Measurements from ENCODE around the gene MTHFSD. TPM values are rescaled to one million over a fixed set of nuclear protein-coding genes. Genes with fewer than 3 reads are reported as not detected.

Gene MTHFSD
- total and polyA plus RNA-seq, 3 experiments from 2014 or later = 21.9 to 25.0 (median 23.0) TPM

DNA sequence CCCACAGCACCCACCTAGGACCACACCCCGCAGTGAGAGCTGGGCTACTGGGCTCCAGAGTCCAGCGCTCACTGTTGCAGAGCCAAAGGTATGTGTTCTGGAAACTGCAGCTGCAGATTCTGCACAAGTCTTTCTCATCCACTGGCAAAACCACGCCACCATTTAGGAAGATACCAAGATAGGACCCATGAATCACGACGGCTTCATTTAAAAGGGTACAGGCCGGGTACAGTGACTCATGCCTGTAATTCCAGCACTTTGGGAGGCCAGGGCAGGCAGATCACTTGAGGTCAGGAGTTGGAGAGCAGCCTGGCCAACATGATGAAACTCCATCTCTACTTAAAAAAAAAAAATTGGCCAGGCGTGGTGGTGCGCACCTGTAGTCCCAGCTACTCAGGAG is 25.9 kb downstream of the MTHFSD start:
- DNase-seq = no peak
- Histone ChIP-seq H3K27me3 (ENCODE audit: insufficient read depth, low read length, poor library complexity, severe bottlenecking) (no peaks in the 10 kb centered on the region), H3K9me3 (ENCODE audit: low read length) (no peaks in the 10 kb centered on the region), H3K27ac (ENCODE audit: low read depth, low read length) (no peak overlapping the region), H3K36me3 (ENCODE audit: insufficient read depth, low read length) (no peaks in the 10 kb centered on the region), H3K4me3 (ENCODE audit: low read length) (no peak overlapping the region), H3K4me1 (ENCODE audit: insufficient read depth, low read length) (no peaks in the 10 kb centered on the region)
- Mint-ChIP-seq H3K4me3 (no peak overlapping the region), H3K36me3 (peaks cover 3 to 36% (median 6%) of the 10 kb centered on the region in 3 donors), H3K27ac (no peak overlapping the region), H3K27me3 (no peaks in the 10 kb centered on the region), H3K4me1 (no peaks in the 10 kb centered on the region), H3K9me3 (peaks cover 3 to 10% (median 5%) of the 10 kb centered on the region in 5 donors)
- ChIA-PET CTCF (no interaction called here), POLR2A (no interaction called here)

DNA sequence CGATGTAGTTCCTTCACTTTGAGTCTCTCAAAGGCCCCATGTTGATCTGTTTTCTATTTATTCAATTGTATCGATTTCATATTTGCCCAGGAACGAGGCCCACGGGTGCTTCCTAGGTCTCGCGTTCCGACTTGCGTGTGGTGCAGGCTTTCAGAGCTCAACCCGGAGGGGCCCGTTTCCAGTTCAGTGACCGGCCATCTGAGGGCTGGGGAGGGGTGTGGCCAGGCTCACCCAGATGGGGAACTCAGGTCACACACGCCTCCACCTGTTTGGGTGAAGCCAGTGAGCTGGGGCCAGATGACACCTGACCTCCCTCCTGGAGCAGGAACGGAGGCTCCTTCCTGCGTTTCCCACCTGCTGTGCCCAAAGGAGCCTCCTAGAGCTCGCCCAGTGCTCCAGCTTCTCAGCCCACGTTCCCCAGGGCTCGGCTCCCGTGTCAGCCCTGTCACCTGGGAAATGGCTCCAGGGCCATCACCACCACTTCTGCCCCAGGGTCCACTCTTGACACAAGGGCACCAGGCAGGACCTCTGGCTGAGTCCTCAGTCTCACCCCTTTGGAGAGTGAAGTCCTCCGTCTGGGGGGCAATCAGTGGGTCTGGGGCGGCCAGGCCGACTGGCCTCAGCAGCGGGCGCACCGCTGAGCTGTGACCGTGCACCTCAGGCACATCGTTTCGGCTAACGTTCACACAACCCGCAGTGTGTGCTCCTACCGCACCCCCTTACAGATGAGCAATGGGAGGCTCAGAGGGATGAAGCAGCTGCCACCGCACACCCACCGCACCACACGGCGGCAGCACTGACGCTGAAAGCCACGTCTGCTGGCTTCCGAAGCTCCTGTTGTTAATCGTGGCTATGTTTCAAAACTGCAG is 26.7 kb downstream of the MTHFSD start:
- Mint-ChIP-seq H3K4me3 (no peak overlapping the region), H3K27ac (no peak overlapping the region), H3K36me3 (peaks cover 3 to 27% (median 6%) of the 10 kb centered on the region in 3 donors), H3K4me1 (no peaks in the 10 kb centered on the region), H3K9me3 (peaks cover 3 to 10% (median 5%) of the 10 kb centered on the region in 5 donors), H3K27me3 (no peaks in the 10 kb centered on the region)
- ChIA-PET POLR2A (no interaction called here), CTCF (no interaction called here)
- no peak for DNase-seq
- Histone ChIP-seq H3K4me1 (ENCODE audit: insufficient read depth, low read length) (no peaks in the 10 kb centered on the region), H3K27me3 (ENCODE audit: insufficient read depth, low read length, poor library complexity, severe bottlenecking) (no peaks in the 10 kb centered on the region), H3K9me3 (ENCODE audit: low read length) (no peaks in the 10 kb centered on the region), H3K4me3 (ENCODE audit: low read length) (no peak overlapping the region), H3K27ac (ENCODE audit: low read depth, low read length) (no peak overlapping the region), H3K36me3 (ENCODE audit: insufficient read depth, low read length) (no peaks in the 10 kb centered on the region)

DNA sequence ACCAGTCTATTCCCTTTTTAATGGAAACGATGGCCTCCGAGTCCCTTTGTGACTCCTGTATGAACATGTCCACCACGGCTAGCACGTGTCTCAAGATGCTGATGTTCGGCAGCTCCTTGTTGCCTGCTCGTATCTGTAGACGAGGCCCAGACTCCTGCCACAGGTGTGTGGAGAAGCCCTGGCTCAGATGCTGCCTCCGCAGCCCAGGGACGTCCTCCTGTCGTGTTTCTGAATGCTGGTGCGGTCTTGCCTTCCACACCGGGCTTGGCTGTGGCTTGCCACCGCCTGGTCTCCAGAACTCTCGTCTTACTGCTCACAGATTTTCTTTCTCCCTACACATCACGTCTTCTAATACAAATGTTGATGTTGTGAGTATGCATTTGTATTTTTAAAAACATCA is 27.7 kb downstream of the MTHFSD start:
- Histone ChIP-seq H3K36me3 (ENCODE audit: insufficient read depth, low read length) (no peaks in the 10 kb centered on the region), H3K27me3 (ENCODE audit: insufficient read depth, low read length, poor library complexity, severe bottlenecking) (peaks cover 5% of the 10 kb centered on the region), H3K9me3 (ENCODE audit: low read length) (no peaks in the 10 kb centered on the region), H3K27ac (ENCODE audit: low read depth, low read length) (no peak overlapping the region), H3K4me3 (ENCODE audit: low read length) (no peak overlapping the region), H3K4me1 (ENCODE audit: insufficient read depth, low read length) (no peaks in the 10 kb centered on the region)
- Mint-ChIP-seq H3K36me3 (peaks cover 3 to 18% (median 6%) of the 10 kb centered on the region in 3 donors), H3K27ac (no peak overlapping the region), H3K9me3 (peaks cover 3 to 10% (median 5%) of the 10 kb centered on the region in 5 donors), H3K4me3 (no peak overlapping the region), H3K4me1 (no peaks in the 10 kb centered on the region), H3K27me3 (peaks cover 0 to 6% of the 10 kb centered on the region in 2 donors)
- ChIA-PET POLR2A (no interaction called here), CTCF (no interaction called here)
- no peak for DNase-seq

DNA sequence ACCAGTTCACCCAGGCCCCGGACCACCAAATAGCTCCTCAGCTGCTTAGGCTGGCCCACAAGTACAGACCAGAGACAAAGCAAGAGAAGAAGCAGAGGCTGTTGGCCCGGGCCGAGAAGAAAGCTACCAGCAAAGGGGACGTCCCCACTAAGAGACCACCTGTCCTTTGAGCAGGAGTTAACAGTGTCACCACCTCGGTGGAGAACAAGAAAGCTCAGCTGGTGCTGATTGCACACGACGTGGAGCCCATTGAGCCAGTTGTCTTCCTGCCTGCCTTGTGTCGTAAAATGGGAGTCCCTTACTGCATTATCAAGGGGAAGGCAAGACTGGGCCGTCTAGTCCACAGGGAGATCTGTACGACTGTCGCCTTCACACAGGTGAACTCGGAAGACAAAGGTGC is 29.3 kb downstream of the MTHFSD start:
- Mint-ChIP-seq H3K36me3 (peaks cover 3 to 6% (median 4%) of the 10 kb centered on the region in 3 donors), H3K9me3 (peaks cover 3 to 10% (median 5%) of the 10 kb centered on the region in 5 donors), H3K27me3 (peaks cover 2 to 18% of the 10 kb centered on the region in 2 donors), H3K27ac (no peak overlapping the region), H3K4me3 (no peak overlapping the region), H3K4me1 (no peaks in the 10 kb centered on the region)
- ChIA-PET CTCF (no interaction called here), POLR2A (no interaction called here)
- Histone ChIP-seq H3K36me3 (ENCODE audit: insufficient read depth, low read length) (no peaks in the 10 kb centered on the region), H3K4me1 (ENCODE audit: insufficient read depth, low read length) (no peaks in the 10 kb centered on the region), H3K27me3 (ENCODE audit: insufficient read depth, low read length, poor library complexity, severe bottlenecking) (peaks cover 5% of the 10 kb centered on the region), H3K4me3 (ENCODE audit: low read length) (no peak overlapping the region), H3K27ac (ENCODE audit: low read depth, low read length) (no peak overlapping the region), H3K9me3 (ENCODE audit: low read length) (no peaks in the 10 kb centered on the region)
- DNase-seq = no peak

DNA sequence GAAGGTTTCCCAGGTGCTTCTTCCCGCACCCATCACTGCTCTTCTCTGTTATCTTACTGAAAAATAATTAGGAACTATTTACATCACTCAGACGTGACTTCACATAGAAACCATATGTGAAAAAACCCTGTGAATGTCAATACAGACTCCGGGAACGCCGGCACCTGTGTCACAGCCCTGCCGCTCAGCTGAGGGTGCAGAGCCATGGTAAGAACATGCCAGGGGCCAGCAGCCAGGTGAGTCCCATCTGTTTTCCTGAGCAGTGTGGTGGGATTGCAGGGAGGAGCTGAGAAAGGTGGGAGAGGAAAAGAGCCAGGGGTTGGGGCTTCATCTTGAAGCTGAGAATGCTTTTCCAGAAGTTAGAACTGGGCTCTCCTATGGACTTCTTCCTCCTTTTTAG is 31.0 kb downstream of the MTHFSD start:
- DNase-seq = no peak

DNA sequence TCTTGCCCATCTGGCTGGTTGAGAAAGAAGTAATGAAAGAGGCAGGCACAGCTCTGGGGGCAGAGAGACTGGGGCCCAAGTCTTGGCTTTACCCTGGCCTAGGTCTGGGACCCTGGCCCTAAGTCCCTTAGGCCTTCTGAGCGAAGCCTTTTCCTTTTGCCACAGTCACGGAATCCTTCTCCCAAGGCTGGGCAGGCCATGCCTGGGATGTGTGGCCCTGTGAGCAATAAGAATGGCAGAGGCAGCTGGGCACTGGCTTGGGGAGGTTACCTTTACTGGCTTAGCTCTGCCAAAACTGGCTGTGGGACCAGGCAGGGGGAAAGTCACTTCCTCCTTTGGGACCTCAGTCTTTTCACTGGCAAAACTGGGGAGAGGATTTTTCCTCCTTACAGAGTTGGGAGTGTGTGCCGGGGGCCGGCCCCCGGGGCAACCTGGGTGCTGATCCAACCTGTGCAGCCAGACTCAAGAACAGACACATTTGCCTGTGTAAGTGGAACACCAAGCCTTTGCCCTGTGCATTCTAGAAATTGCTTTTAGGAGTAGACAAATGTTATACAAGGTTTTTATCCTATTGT is 31.8 kb downstream of the MTHFSD start:
- POLR2A ChIA-PET = no interaction called here
- Mint-ChIP-seq H3K36me3 (no peaks in the 10 kb centered on the region), H3K4me3 (no peak overlapping the region), H3K27me3 (peaks cover 15 to 32% of the 10 kb centered on the region in 2 donors), H3K27ac (no peak overlapping the region), H3K9me3 (peaks cover 3 to 10% (median 5%) of the 10 kb centered on the region in 5 donors), H3K4me1 (peaks cover 4 to 14% (median 6%) of the 10 kb centered on the region in 3 donors)
- Histone ChIP-seq H3K4me1 (ENCODE audit: insufficient read depth, low read length) (no peaks in the 10 kb centered on the region), H3K4me3 (ENCODE audit: low read length) (no peak overlapping the region), H3K27me3 (ENCODE audit: insufficient read depth, low read length, poor library complexity, severe bottlenecking) (peaks cover 13% of the 10 kb centered on the region), H3K27ac (ENCODE audit: low read depth, low read length) (no peak overlapping the region), H3K9me3 (ENCODE audit: low read length) (no peaks in the 10 kb centered on the region), H3K36me3 (ENCODE audit: insufficient read depth, low read length) (no peaks in the 10 kb centered on the region)
- CTCF ChIA-PET = no interaction called here
- DNase-seq = peak in 1 of 5 donors; percentile 16

More for the DNA sequence above, 31.0 kb downstream of the MTHFSD start:
- H3K27ac Mint-ChIP-seq = no peak overlapping the region
- H3K4me1 Mint-ChIP-seq = peaks cover 3 to 13% (median 4%) of the 10 kb centered on the region in 3 donors
- peaks cover 12% of the 10 kb centered on the region for H3K27me3 ChIP-seq (ENCODE audit: insufficient read depth, low read length, poor library complexity, severe bottlenecking)
- no peaks in the 10 kb centered on the region for H3K9me3 ChIP-seq (ENCODE audit: low read length)
- no peak overlapping the region for H3K4me3 Mint-ChIP-seq
- ChIA-PET POLR2A (no interaction called here), CTCF (no interaction called here)
- no peaks in the 10 kb centered on the region for H3K4me1 ChIP-seq (ENCODE audit: insufficient read depth, low read length)
- H3K27me3 Mint-ChIP-seq = peaks cover 11 to 27% of the 10 kb centered on the region in 2 donors
- no peaks in the 10 kb centered on the region for H3K36me3 ChIP-seq (ENCODE audit: insufficient read depth, low read length)
- peaks cover 0 to under 1% (median 0%) of the 10 kb centered on the region in 3 donors for H3K36me3 Mint-ChIP-seq
- H3K4me3 ChIP-seq (ENCODE audit: low read length) = no peak overlapping the region
- peaks cover 3 to 10% (median 5%) of the 10 kb centered on the region in 5 donors for H3K9me3 Mint-ChIP-seq
- no peak overlapping the region for H3K27ac ChIP-seq (ENCODE audit: low read depth, low read length)

DNA sequence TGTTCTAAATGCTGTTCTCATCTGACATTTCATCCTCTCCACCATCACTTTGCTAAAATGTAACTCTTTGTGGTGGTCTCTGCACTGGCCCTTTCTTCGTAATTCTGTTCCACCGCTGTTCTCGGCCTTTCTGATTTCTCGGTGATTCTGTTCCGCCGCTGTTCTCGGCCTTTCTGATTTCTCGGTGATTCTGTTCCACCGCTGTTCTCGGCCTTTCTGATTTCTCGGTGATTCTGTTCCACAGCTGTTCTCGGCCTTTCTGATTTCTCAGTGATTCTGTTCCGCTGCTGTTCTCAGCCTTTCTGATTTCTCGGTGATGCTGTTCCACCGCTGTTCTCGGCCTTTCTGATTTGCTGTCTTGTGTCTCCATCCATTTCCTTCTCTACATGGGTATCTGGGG is 32.4 kb downstream of the MTHFSD start:
- Histone ChIP-seq H3K36me3 (ENCODE audit: insufficient read depth, low read length) (no peaks in the 10 kb centered on the region), H3K27me3 (ENCODE audit: insufficient read depth, low read length, poor library complexity, severe bottlenecking) (peaks cover 19% of the 10 kb centered on the region), H3K4me1 (ENCODE audit: insufficient read depth, low read length) (no peaks in the 10 kb centered on the region), H3K4me3 (ENCODE audit: low read length) (no peak overlapping the region), H3K27ac (ENCODE audit: low read depth, low read length) (no peak overlapping the region), H3K9me3 (ENCODE audit: low read length) (no peaks in the 10 kb centered on the region)
- DNase-seq = peak in 1 of 5 donors; percentile 39
- Mint-ChIP-seq H3K27ac (no peak overlapping the region), H3K36me3 (no peaks in the 10 kb centered on the region), H3K9me3 (peaks cover 3 to 10% (median 5%) of the 10 kb centered on the region in 5 donors), H3K4me3 (no peak overlapping the region), H3K4me1 (peaks cover 4 to 14% (median 6%) of the 10 kb centered on the region in 3 donors), H3K27me3 (peaks cover 19 to 37% of the 10 kb centered on the region in 2 donors)
- ChIA-PET POLR2A (no interaction called here), CTCF (no interaction called here)
